CD4-positive, alpha-beta T cell treated with Interleukin-6 at 100 ng/mL for 8 hours (primary cell): ENCODE measurements around the gene CTNNA3.
"Not testable (repeated sequence)": the region's sequence is repeated elsewhere in the genome, so short reads cannot be mapped to it uniquely, and the experiment has no call there.

Experiments
- DNase-seq: peaks from one replicate; pipeline ENCODE4 v3.0.0-alpha.2; 2020; ENCODE audit warnings: mixed read lengths, low spot score

Gene CTNNA3

GRCh38 chr10:67602268-67602950 is 93.6 kb downstream of the CTNNA3 start:
- DNase-seq: no peak

DNA sequence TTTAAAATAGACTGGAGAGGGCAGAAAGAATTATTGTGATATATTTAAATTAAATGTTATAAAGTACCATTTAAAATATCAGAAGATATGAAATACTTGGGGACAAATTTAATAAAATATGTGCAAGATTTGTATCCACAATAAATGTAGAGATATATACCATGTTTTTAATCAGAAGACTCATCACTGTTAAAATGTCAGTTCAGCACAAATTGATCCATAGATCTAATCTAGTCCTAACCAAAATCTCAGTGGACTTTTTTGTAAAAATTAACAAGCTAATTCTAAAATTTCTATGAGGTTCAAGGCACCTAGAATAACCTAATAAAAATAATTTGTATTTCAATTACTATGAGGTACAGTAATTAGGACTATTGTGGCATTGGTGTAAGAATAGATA is 96.4 kb downstream of the CTNNA3 start:
- no peak for DNase-seq

DNA sequence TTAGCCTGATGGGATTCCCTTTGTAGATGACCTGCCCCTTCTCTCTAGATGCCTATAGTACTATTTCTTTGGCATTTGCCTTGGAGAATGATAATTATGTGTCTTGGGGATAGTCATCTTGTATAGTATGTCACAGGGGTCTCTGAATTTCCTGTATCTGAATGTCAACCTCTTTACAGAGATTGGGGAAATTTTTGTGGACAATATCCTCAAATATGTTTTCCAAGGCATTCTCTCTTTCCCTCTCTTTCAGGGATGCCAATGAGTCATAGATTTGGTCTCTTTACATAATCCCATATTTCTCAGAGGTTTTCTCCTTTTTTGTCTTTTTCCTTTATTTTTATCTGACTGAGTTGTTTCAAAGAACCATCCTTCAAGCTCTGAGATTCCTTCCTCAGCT is 99.4 kb downstream of the CTNNA3 start:
- no peak for DNase-seq

- no peak for DNase-seq
These were observed 108.2 kb downstream of the CTNNA3 start for GRCh38 chr10:67587771-67588170.

GRCh38 chr10:67575532-67575931 is 120.5 kb downstream of the CTNNA3 start:
- no peak for DNase-seq

GRCh38 chr10:67573484-67573883 is 122.5 kb downstream of the CTNNA3 start:
- no peak for DNase-seq

GRCh38 chr10:67571503-67571902 is 124.5 kb downstream of the CTNNA3 start:
- no peak for DNase-seq

DNA sequence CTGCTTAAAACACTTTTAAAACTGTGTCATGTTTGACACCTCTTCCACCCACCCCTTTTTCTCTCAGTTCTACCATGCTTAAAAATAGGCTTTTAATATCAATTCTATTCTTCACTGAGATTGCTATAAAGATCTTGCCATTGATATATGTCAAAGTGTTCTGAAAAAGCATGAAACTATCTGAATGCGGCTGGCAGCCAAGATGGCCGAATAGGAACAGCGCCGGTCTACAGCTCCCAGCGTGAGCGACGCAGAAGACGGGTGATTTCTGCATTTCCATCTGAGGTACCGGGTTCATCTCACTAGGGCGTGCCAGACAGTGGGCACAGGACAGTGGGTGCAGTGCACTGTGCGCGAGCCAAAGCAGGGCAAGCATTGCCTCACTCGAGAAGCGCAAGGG is 137.7 kb downstream of the CTNNA3 start:
- not testable (repeated sequence) for DNase-seq

DNA sequence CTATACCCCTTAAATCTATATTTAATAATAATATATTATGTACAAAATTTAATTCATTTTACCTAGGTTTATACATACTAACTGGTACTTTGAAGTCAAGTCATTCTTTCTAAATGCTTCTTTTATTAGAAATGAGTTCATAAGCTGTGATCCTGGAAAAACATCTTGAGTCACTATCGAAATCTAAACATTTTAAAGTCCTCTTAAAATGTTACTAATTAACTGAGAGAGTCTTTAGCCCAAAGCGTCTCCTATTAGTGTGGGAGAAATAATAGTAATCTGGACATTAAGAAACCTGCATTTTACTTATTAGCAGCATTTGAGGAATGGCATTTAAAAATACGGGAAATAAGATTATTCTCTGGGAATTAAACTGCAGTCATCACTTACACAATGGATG is 142.7 kb downstream of the CTNNA3 start:
- DNase-seq: no peak

- DNase-seq: no peak
These were observed 145.1 kb downstream of the CTNNA3 start for GRCh38 chr10:67550838-67551402.

GRCh38 chr10:67550046-67550445 is 145.9 kb downstream of the CTNNA3 start:
- no peak for DNase-seq

DNA sequence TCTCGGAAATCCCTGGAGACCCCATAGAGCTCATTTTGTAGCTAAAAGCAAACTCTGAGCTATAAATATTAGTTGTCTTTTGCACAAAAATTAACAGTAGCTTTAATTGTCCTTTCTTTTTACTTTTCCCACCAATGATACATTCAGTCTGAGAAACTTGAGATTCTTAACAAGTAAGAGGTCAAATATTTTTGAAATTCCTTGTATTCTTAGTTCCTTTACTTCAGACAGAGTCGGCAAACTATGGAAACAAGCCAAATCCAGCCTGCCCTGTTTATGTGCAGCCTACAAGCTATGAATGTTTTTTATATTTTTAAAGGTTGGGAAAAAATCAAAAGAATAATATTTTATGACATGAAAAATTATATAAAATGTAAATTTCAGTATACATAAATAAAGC is 146.6 kb downstream of the CTNNA3 start:
- DNase-seq: no peak

DNA sequence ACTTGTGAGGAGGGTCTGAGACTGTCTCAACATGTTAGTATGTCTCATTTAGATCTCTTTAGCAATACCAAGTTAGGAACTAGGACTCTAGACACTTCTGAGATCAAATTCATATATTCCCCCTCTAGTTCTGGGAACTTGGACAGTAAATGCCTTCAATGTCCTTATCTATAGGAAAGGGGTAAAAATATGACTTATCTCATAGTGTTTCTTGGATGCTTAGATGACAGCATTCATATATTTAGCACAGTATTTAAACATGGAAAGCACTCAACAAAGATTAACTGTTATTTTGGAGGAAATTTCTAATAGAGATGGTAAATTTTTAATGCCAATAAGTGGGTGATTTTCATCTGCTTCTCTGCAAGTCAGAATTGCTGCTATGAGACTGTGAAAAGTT is 154.6 kb downstream of the CTNNA3 start:
- no peak for DNase-seq

- DNase-seq: no peak
These were observed 156.7 kb downstream of the CTNNA3 start for GRCh38 chr10:67539312-67539711.

- no peak for DNase-seq
These were observed 158.1 kb downstream of the CTNNA3 start for GRCh38 chr10:67537906-67538305.

DNA sequence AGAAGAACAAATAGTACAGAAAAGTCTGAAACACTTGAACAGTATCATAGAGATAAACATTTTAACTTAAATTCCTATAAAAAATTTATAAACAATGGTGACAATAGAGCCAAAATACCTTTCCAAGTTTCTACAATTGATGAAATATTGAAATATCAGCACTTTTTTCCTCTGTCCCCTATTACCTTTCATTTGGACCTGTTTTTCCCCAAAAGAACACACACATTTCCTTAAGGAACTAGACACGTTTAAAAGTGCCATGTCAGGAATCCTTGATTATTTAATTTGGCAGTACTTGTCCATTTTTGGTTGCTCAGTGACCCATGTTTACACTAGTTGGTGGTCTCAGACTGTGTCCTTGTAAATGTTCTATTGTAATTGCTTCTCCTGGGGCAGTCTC is 162.6 kb downstream of the CTNNA3 start:
- DNase-seq: no peak

DNA sequence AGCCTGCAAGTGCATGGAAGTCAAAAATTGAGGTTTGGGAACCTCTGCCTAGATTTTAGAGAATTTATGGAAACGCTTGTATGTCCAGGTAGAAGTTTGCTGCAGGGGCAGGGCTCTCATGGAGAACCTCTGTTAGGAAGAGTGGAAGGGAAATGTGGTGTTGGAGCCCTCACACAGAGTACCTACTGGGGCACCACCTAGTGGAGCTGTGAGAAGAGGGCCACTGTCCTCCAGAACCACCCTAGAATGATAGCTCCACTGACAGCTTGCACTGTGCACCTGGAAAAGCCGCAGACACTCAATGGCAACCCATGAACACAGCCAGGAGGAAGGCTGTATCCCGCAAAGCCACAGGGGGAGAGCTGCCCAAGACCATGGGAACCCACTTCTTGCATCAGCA is 165.0 kb downstream of the CTNNA3 start:
- DNase-seq: not testable (repeated sequence)

DNA sequence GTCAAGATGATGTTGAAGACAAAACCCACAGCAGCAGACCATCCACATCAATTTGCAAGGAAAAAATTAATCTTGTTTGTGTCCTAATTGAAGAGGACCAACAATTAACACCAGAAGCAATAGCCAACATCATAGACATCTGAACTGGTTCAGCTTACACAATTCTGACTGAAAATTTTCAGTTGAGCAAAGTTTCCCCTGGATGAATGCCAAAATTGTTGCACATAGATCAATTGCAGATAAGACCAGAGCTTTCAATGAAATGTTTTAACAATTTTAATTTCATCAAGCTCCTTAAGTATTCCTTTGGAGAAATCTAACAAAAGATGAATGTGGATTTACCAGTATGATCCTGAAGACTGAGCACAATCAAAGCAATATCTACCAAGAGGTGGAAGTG is 168.6 kb downstream of the CTNNA3 start:
- no peak for DNase-seq

DNA sequence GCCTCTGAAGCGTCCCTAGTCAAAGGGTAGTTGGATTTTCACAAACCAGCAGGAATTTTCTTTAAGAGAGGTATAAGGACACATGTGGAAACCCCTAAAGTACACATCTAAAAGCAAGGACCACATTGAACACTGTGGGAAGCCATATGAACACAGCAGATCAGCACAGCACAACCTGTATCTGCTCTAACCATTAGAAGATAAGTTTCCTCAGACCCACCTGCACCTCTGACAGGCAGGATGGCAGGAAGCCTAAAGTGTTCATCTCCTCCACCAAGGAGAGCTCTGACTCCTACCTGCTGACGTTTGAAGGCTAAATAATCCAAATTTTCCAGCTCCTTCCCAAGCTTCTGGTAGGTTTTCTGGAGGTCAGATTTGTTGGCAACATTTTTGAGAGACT is 174.4 kb downstream of the CTNNA3 start:
- no peak for DNase-seq

DNA sequence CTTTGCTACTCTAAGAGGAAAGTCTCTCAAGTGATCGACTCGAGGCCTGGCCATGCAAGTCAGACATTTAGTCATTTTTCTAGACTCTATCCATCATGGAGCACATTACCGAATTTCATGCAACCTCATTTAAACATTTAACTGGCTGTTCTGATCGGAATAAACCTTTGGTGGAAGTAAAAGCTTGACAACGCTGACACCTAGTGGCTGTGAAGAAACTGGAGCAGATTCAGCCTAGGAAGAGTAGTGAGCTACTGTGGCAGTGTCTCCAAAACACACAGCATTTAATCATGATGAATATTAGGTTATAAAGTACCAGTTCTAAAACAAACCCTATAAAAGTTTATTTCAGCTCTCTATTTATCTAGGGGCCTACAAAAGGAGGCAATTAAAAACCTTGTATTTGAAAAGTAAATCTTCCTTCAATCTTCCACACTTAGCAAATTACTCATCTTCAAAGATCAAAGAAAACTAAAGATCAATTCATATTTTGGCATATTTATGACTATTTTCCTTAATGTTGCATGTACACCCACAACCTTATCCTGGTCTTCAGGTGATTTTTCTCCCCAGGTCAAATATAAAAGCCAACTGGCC is 175.0 kb downstream of the CTNNA3 start:
- DNase-seq: peak; percentile 29

GRCh38 chr10:67519434-67519833 is 176.6 kb downstream of the CTNNA3 start:
- no peak for DNase-seq

DNA sequence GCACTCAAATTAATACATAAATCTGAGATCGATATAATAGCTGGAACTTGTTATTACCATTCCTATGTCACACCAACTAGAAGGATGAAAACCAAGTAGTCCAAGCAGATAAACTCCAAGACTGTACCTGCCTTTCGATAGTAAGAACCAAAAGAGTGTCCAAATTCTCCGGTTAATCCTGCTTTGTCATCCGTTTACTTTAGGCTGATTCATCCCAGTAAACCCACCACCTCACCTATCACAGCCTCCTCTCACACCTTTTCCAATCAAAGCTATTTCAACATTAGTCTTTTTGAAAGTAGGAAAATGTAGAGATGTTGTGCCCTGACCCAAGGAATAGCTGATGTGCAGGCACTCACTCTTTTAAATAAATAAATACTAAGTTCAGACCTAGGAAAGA is 177.2 kb downstream of the CTNNA3 start:
- DNase-seq: no peak

DNA sequence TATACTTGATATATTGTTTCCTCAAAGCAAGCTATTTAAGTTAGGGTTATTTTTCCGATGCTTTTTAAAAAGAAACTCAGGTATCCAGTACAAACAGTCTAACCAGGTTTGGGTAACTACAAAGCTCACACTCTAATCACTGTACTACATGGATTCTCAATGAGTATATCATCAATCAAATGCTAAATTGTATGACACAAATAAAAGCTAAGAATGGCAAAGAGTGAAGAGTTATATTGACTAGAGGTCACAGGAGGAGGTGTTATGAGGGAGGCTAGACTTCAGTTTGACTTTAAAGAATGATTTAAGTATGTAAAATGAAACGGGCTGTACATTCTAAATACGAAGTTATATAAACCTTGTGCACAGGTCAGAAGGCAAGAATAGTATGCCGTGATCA is 178.0 kb downstream of the CTNNA3 start:
- DNase-seq: no peak

DNA sequence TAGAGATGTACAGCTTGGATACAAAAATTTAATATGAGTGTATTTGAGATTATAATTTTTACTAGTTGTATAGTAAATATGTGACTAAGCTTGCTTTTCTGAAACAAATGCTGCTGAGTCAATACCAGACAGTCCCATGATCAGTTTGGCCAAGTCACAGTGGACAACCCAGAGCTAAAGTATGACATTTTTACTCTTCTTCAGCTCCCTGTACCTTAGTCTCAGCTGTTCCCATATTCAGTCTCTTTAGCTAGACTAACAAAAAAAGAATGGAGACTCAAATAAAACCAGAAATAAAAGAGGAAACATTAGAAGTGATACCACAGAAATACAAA is 189.3 kb downstream of the CTNNA3 start:
- no peak for DNase-seq
